Thyroid gland (tissue), 4 donors: Measurements from ENCODE around the gene ERVFRD-1.

Source experiments
- POLR2A ChIP-seq, 2 donors: fragments of 450-650 bp; IDR thresholded peaks; one replicate each; pipeline ENCODE4 v1.6.1; 2017; ENCODE audit warnings: antibody characterized with exemption in 2 of 2, mild to moderate bottlenecking in 2 of 2, moderate library complexity in 1 of 2
- TF ChIP-seq, protein P1 (sequence below), 6 experiments: fragments of 200-600 bp in 3 of 6; fragments of 450-650 bp in 3 of 6; sonication (generic) in 3 of 6; IDR thresholded peaks; one replicate each; pipeline ENCODE4 v1.5.1; 2016 to 2019; ENCODE audit warnings: antibody characterized with exemption in 6 of 6, mild to moderate bottlenecking in 2 of 6, inconsistent platforms in 1 of 6, moderate library complexity in 1 of 6

GRCh38 chr6:11126876-11127275 is 15.4 kb upstream of the ERVFRD-1 start:
- TF ChIP-seq, protein P1, sequence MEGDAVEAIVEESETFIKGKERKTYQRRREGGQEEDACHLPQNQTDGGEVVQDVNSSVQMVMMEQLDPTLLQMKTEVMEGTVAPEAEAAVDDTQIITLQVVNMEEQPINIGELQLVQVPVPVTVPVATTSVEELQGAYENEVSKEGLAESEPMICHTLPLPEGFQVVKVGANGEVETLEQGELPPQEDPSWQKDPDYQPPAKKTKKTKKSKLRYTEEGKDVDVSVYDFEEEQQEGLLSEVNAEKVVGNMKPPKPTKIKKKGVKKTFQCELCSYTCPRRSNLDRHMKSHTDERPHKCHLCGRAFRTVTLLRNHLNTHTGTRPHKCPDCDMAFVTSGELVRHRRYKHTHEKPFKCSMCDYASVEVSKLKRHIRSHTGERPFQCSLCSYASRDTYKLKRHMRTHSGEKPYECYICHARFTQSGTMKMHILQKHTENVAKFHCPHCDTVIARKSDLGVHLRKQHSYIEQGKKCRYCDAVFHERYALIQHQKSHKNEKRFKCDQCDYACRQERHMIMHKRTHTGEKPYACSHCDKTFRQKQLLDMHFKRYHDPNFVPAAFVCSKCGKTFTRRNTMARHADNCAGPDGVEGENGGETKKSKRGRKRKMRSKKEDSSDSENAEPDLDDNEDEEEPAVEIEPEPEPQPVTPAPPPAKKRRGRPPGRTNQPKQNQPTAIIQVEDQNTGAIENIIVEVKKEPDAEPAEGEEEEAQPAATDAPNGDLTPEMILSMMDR (IDR thresholded peaks at IDR 0.05), result no peak
- no peak for TF ChIP-seq POLR2A (IDR thresholded peaks at IDR 0.05)
